HepG2 (cell line): ENCODE results near the gene TBL2. TPM values are rescaled to one million over a fixed set of nuclear protein-coding genes. Genes with fewer than 3 reads are reported as not detected.

Experiments used
- ATF2 ChIP-seq: sonication (generic); formaldehyde crosslinking; IDR thresholded peaks from 2 replicates; pipeline ENCODE4 v1.4.0; 2020; ENCODE audit warnings: missing genetic modification reagents
- ATF4 ChIP-seq, 2 experiments: fragments of 450-650 bp in 1 of 2; sonication (generic) in 1 of 2; formaldehyde crosslinking; IDR thresholded peaks; 2 replicates each; pipeline versions ENCODE4 v1.5.0 to v1.8.0; 2020 to 2022; ENCODE audit warnings: mild to moderate bottlenecking in 1 of 2, missing genetic modification reagents in 1 of 2
- ESRRA ChIP-seq: sonication (generic); formaldehyde crosslinking; IDR thresholded peaks from 2 replicates; pipeline ENCODE4 v1.5.1; 2020; ENCODE audit warnings: mild to moderate bottlenecking, low read depth, missing genetic modification reagents
- ETV5 ChIP-seq: IDR thresholded peaks from 2 replicates; pipeline ENCODE4 v1.6.1; 2018; ENCODE audit warnings: missing biosample characterization, missing genetic modification reagents, inconsistent platforms, borderline replicate concordance
- HMGXB4 ChIP-seq, 2 experiments: sonication (generic) in 1 of 2; formaldehyde crosslinking in 1 of 2; IDR thresholded peaks; 2 replicates each; pipeline versions ENCODE4 v1.4.0 to v1.6.1; 2018 to 2020; ENCODE audit warnings: missing genetic modification reagents in 2 of 2, borderline replicate concordance in 1 of 2, low read depth in 1 of 2, mild to moderate bottlenecking in 1 of 2, missing biosample characterization in 1 of 2
- NFRKB ChIP-seq: fragments of 450-650 bp; IDR thresholded peaks from 2 replicates; pipeline ENCODE4 v1.6.1; 2017
- PHF5A ChIP-seq: IDR thresholded peaks from one replicate; pipeline ENCODE4 v1.6.1; 2018; ENCODE audit warnings: low read depth, missing genetic modification reagents; ENCODE audit not compliant: unreplicated experiment
- PPARG ChIP-seq: conservative IDR thresholded peaks from 2 replicates; pipeline ENCODE4 v1.6.1; 2016; ENCODE audit warnings: missing biosample characterization, missing genetic modification reagents
- TBP ChIP-seq: sonication (generic); formaldehyde crosslinking; IDR thresholded peaks from 2 replicates; pipeline ENCODE4 v1.5.0; 2020; ENCODE audit warnings: missing genetic modification reagents
- THAP9 ChIP-seq: sonication (generic); formaldehyde crosslinking; IDR thresholded peaks from 2 replicates; pipeline ENCODE4; 2020; ENCODE audit warnings: missing genetic modification reagents, mild to moderate bottlenecking, borderline replicate concordance
- ZBTB37 ChIP-seq: sonication (generic); formaldehyde crosslinking; IDR thresholded peaks from 2 replicates; pipeline ENCODE4 v1.4.0; 2020; ENCODE audit warnings: mild to moderate bottlenecking, missing genetic modification reagents
- ZNF234 ChIP-seq: sonication (generic); formaldehyde crosslinking; conservative IDR thresholded peaks from 2 replicates; pipeline ENCODE4 v1.5.1; 2020; ENCODE audit warnings: mild to moderate bottlenecking, missing genetic modification reagents
- ZNF251 ChIP-seq: sonication (generic); formaldehyde crosslinking; IDR thresholded peaks from 2 replicates; pipeline ENCODE4 v1.9.0; 2021; ENCODE audit warnings: mild to moderate bottlenecking, missing genetic modification reagents
- ZNF343 ChIP-seq: sonication (generic); formaldehyde crosslinking; IDR thresholded peaks from 2 replicates; pipeline ENCODE4 v1.4.0; 2020; ENCODE audit warnings: mild to moderate bottlenecking, missing genetic modification reagents
- ZNF720 ChIP-seq: sonication (generic); formaldehyde crosslinking; IDR thresholded peaks from 2 replicates; pipeline ENCODE4 v1.4.0; 2020; ENCODE audit warnings: missing genetic modification reagents
- ZNF770 ChIP-seq: sonication (generic); formaldehyde crosslinking; IDR thresholded peaks from 2 replicates; pipeline ENCODE4 v1.5.0; 2020; ENCODE audit warnings: mild to moderate bottlenecking, missing genetic modification reagents
- ZSCAN25 ChIP-seq: sonication (generic); formaldehyde crosslinking; IDR thresholded peaks from 2 replicates; pipeline ENCODE4 v1.8.0; 2022; ENCODE audit warnings: mild to moderate bottlenecking, missing genetic modification reagents
- polyA plus RNA-seq, 8 experiments: library from polyadenylated mRNA; depleted of rRNA in 3 of 8; stranded (reverse) in 7 of 8; unstranded in 1 of 8; fragments of >200 nt; fragmentation: Illumina TruSeq in 4 of 8; extraction: Trizol in 4 of 8; gene quantifications; 2 replicates each; pipeline versions ENCODE4 v1.2.1 to v1.2.3, GENCODE V29; 2011 to 2016; ENCODE audit warnings: low read depth in 4 of 8, missing spikeins in 1 of 8, mixed read lengths in 1 of 8; ENCODE audit not compliant: insufficient read depth in 1 of 8
- total RNA-seq, 5 experiments: library from RNA; depleted of rRNA; stranded (reverse); fragments of >200 nt; fragmentation: Illumina TruSeq; extraction: Trizol; gene quantifications; 2 replicates each; pipeline ENCODE4 v1.2.3, GENCODE V29; 2016; ENCODE audit warnings: low read depth in 1 of 5

The TBL2 gene
- total and polyA plus RNA-seq, 2 of the 13 experiments (the other 11 are each of a cell fraction or from before 2014, with no cell fraction given), result 43.4 to 47.2 TPM

- TF ChIP-seq ZBTB37 (CRISPR knock-in tag) (no peak), HMGXB4 (CRISPR knock-in tag; IDR thresholded peaks at IDR 0.05; ENCODE audit: borderline replicate concordance in 1 of 2, low read depth in 1 of 2) (peak; percentile 64 to 70; a peak in 3 of 4 replicates), ZNF234 (CRISPR knock-in tag) (no peak; the same call in 1 of the 2 replicates), ATF2 (CRISPR knock-in tag) (no peak), ZNF343 (CRISPR knock-in tag) (no peak), PHF5A (CRISPR knock-in tag) (no peak), THAP9 (CRISPR knock-in tag) (no peak; the same call in 1 of the 2 replicates), ZSCAN25 (CRISPR knock-in tag) (peak; percentile 65), PPARG (peak; percentile 45; the same call in 1 of the 2 replicates), ZNF720 (no peak), ATF4 (CRISPR knock-in tag; IDR thresholded peaks at IDR 0.05) (no peak), NFRKB (no peak), ESRRA (CRISPR knock-in tag) (no peak), ZNF770 (CRISPR knock-in tag) (no peak), ZNF251 (CRISPR knock-in tag) (no peak), TBP (no peak), ETV5 (CRISPR knock-in tag) (peak; percentile 11; the same call in 1 of the 2 replicates)
These were observed 45.7 kb upstream of the TBL2 start, which contains the start of gene MLXIPL (continued) for GRCh38 chr7:73623798-73624668.
